ENCODE data around the gene MSI2.

Gene MSI2

GRCh38 chr17:57534863-57535248, 278.5 kb downstream of the MSI2 start:
- no peaks in the 10 kb centered on the region for H3K4me1 ChIP-seq (ENCODE audit: control insufficient read depth, insufficient read depth, low read length)
- H3K27ac ChIP-seq (ENCODE audit: low read depth, low read length): no peak overlapping the region
- no peaks in the 10 kb centered on the region for H3K36me3 ChIP-seq (ENCODE audit: control insufficient read depth, insufficient read depth, low read length)

GRCh38 chr17:57535249-57535966, 279.1 kb downstream of the MSI2 start:
- Histone ChIP-seq H3K36me3 (ENCODE audit: control insufficient read depth, insufficient read depth, low read length) (no peaks in the 10 kb centered on the region), H3K27ac (ENCODE audit: low read depth, low read length) (no peak overlapping the region), H3K4me3 (ENCODE audit: low read length) (no peak overlapping the region), H3K4me1 (ENCODE audit: control insufficient read depth, insufficient read depth, low read length) (no peaks in the 10 kb centered on the region), H3K9ac (ENCODE audit: low read length) (no peak overlapping the region), H3K27me3 (ENCODE audit: control insufficient read depth, insufficient read depth, low read length) (no peaks in the 10 kb centered on the region)

More at GRCh38 chr17:57534863-57535248, 278.5 kb downstream of the MSI2 start:
- no peaks in the 10 kb centered on the region for H3K27me3 ChIP-seq (ENCODE audit: control insufficient read depth, insufficient read depth, low read length)
- H3K9ac ChIP-seq (ENCODE audit: low read length): no peak overlapping the region
- H3K4me3 ChIP-seq (ENCODE audit: low read length): no peak overlapping the region

- Histone ChIP-seq H3K9ac (ENCODE audit: low read length) (no peak overlapping the region), H3K27ac (ENCODE audit: low read depth, low read length) (no peak overlapping the region)
Measured at GRCh38 chr17:57536289-57536688, 280.0 kb downstream of the MSI2 start.

GRCh38 chr17:57536789-57537523, 280.6 kb downstream of the MSI2 start:
- Histone ChIP-seq H3K27ac (ENCODE audit: low read depth, low read length) (no peak overlapping the region), H3K27me3 (ENCODE audit: control insufficient read depth, insufficient read depth, low read length) (no peaks in the 10 kb centered on the region), H3K4me1 (ENCODE audit: control insufficient read depth, insufficient read depth, low read length) (peaks cover 5% of the 10 kb centered on the region)

More at GRCh38 chr17:57536289-57536688, 280.0 kb downstream of the MSI2 start:
- H3K4me3 ChIP-seq (ENCODE audit: low read length): no peak overlapping the region
- H3K4me1 ChIP-seq (ENCODE audit: control insufficient read depth, insufficient read depth, low read length): peaks cover under 1% of the 10 kb centered on the region
- no peaks in the 10 kb centered on the region for H3K27me3 ChIP-seq (ENCODE audit: control insufficient read depth, insufficient read depth, low read length)
- no peaks in the 10 kb centered on the region for H3K36me3 ChIP-seq (ENCODE audit: control insufficient read depth, insufficient read depth, low read length)

GRCh38 chr17:57537524-57538410, 281.4 kb downstream of the MSI2 start:
- Histone ChIP-seq H3K27ac (ENCODE audit: low read depth, low read length) (no peak overlapping the region), H3K27me3 (ENCODE audit: control insufficient read depth, insufficient read depth, low read length) (no peaks in the 10 kb centered on the region), H3K4me1 (ENCODE audit: control insufficient read depth, insufficient read depth, low read length) (peaks cover 12% of the 10 kb centered on the region), H3K36me3 (ENCODE audit: control insufficient read depth, insufficient read depth, low read length) (no peaks in the 10 kb centered on the region), H3K9ac (ENCODE audit: low read length) (no peak overlapping the region), H3K4me3 (ENCODE audit: low read length) (no peak overlapping the region)

More at GRCh38 chr17:57536789-57537523, 280.6 kb downstream of the MSI2 start:
- H3K4me3 ChIP-seq (ENCODE audit: low read length): no peak overlapping the region
- no peaks in the 10 kb centered on the region for H3K36me3 ChIP-seq (ENCODE audit: control insufficient read depth, insufficient read depth, low read length)
- H3K9ac ChIP-seq (ENCODE audit: low read length): no peak overlapping the region

GRCh38 chr17:57538736-57539456, 282.6 kb downstream of the MSI2 start:
- Histone ChIP-seq H3K27ac (ENCODE audit: low read depth, low read length) (no peak overlapping the region), H3K27me3 (ENCODE audit: control insufficient read depth, insufficient read depth, low read length) (no peaks in the 10 kb centered on the region), H3K36me3 (ENCODE audit: control insufficient read depth, insufficient read depth, low read length) (no peaks in the 10 kb centered on the region), H3K4me3 (ENCODE audit: low read length) (no peak overlapping the region), H3K4me1 (ENCODE audit: control insufficient read depth, insufficient read depth, low read length) (peaks cover 12% of the 10 kb centered on the region), H3K9ac (ENCODE audit: low read length) (no peak overlapping the region)

GRCh38 chr17:57539529-57540301, 283.4 kb downstream of the MSI2 start:
- peaks cover 12% of the 10 kb centered on the region for H3K4me1 ChIP-seq (ENCODE audit: control insufficient read depth, insufficient read depth, low read length)
- H3K9ac ChIP-seq (ENCODE audit: low read length): no peak overlapping the region
- H3K27me3 ChIP-seq (ENCODE audit: control insufficient read depth, insufficient read depth, low read length): no peaks in the 10 kb centered on the region
- H3K36me3 ChIP-seq (ENCODE audit: control insufficient read depth, insufficient read depth, low read length): no peaks in the 10 kb centered on the region
- no peak overlapping the region for H3K27ac ChIP-seq (ENCODE audit: low read depth, low read length)
- H3K4me3 ChIP-seq (ENCODE audit: low read length): no peak overlapping the region

- Histone ChIP-seq H3K27ac (ENCODE audit: low read depth, low read length) (no peak overlapping the region), H3K27me3 (ENCODE audit: control insufficient read depth, insufficient read depth, low read length) (no peaks in the 10 kb centered on the region), H3K4me3 (ENCODE audit: low read length) (no peak overlapping the region), H3K4me1 (ENCODE audit: control insufficient read depth, insufficient read depth, low read length) (peaks cover 12% of the 10 kb centered on the region), H3K36me3 (ENCODE audit: control insufficient read depth, insufficient read depth, low read length) (no peaks in the 10 kb centered on the region), H3K9ac (ENCODE audit: low read length) (no peak overlapping the region)
Measured at GRCh38 chr17:57540596-57540995, 284.3 kb downstream of the MSI2 start.

- Histone ChIP-seq H3K27ac (ENCODE audit: low read depth, low read length) (no peak overlapping the region), H3K27me3 (ENCODE audit: control insufficient read depth, insufficient read depth, low read length) (no peaks in the 10 kb centered on the region), H3K4me3 (ENCODE audit: low read length) (no peak overlapping the region), H3K36me3 (ENCODE audit: control insufficient read depth, insufficient read depth, low read length) (no peaks in the 10 kb centered on the region), H3K4me1 (ENCODE audit: control insufficient read depth, insufficient read depth, low read length) (peaks cover 12% of the 10 kb centered on the region), H3K9ac (ENCODE audit: low read length) (no peak overlapping the region)
Measured at GRCh38 chr17:57541049-57541448, 284.7 kb downstream of the MSI2 start.

- peaks cover 12% of the 10 kb centered on the region for H3K4me1 ChIP-seq (ENCODE audit: control insufficient read depth, insufficient read depth, low read length)
- no peak overlapping the region for H3K27ac ChIP-seq (ENCODE audit: low read depth, low read length)
- no peaks in the 10 kb centered on the region for H3K36me3 ChIP-seq (ENCODE audit: control insufficient read depth, insufficient read depth, low read length)
- no peak overlapping the region for H3K9ac ChIP-seq (ENCODE audit: low read length)
- no peaks in the 10 kb centered on the region for H3K27me3 ChIP-seq (ENCODE audit: control insufficient read depth, insufficient read depth, low read length)
- H3K4me3 ChIP-seq (ENCODE audit: low read length): no peak overlapping the region
Measured at GRCh38 chr17:57541472-57542394, 285.4 kb downstream of the MSI2 start.
